CD1c-positive myeloid dendritic cell (primary cell): ENCODE data around the gene CTSL.
"Not testable (repeated sequence)": the region's sequence is repeated elsewhere in the genome, so short reads cannot be mapped to it uniquely, and the experiment has no call there.

Source experiments
- DNase-seq: peaks from one replicate; pipeline ENCODE4 v3.0.0-alpha.2; 2016; ENCODE audit errors: extremely low spot score

CTSL gene

DNA sequence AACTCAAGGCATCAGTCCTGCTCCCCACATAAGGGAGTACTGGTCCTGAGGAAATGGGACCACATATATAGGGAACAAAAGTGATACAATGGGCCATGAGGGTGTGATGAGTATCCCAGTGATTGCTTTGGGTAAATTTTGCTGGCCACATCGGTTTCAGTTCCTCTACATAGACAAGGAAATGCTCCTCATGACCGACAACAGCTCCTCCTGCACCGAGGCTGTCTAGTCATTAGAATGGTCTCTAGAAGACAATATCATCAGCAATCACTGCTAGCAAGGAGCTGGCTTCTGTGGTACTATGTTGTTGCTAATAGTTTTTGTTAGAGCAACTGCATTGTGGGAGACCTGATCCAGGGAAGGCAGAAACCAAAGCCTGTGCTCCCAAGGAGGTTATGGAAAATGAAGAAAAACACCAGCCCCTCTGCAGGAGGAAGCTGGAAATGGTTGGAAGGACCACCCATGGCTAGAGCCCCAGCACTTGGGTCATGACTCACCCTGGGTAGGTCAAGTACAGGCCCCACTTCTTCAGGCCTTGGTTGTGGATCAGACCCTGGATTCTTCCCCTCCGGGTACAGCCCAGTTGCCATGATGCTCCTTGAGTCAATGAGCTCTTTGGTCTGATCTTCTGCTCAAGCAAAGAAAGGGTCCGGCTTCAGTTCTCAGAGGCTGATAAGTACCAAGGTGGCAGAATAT is 3.4 kb upstream of the CTSL start:
- DNase-seq: peak; percentile 94

DNA sequence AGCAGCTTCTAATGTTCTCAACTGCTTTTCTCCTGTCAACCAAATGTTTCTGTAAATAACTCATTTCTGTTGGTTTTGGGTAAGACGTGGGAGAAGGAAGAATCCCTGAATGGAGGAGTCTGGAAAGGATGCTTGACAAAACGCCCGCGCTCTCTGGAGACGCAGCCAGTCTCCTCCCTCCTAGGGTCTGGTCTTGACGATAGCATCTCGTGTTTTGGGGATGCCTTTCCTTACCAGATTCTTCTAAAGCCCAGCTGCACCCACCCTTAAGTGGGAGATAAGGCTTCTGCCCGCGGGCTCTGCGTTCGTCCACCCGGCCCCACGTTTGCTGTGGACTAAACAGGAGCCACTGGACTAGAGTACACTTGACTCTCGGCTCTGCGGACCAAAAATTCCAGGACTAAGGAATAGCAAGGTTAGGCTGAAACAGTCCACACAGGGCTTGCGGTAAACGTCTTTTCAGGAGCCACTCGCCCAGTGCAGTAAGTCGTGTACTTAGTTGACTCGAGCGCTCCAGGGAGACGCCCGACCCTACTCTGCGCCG is 491 bp upstream of the CTSL start:
- DNase-seq: no peak

GRCh38 chr9:87729246-87729645 is 3.3 kb downstream of the CTSL start:
- DNase-seq: no peak

- DNase-seq: no peak
Measured at GRCh38 chr9:87731321-87731720, 5.4 kb downstream of the CTSL start.

DNA sequence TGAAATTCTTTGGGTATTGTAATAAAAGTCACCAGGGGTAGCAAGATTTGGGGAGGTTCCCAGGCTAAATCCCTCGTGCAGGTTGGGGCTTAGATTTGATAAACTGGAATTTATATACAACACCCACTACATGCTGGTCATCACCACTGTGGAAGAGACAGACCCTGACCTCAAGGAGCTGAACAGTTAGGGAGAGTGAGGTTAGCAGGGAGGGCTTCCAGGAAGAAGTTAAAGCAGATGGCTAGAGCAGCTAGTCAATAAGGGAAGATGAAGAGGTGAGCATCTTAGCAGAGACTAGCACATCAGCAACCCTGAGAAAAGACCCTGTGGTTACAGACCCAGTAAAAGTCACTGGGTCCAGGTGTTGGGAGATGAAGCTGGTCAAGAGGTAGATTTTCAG is 6.4 kb downstream of the CTSL start:
- DNase-seq: no peak

DNA sequence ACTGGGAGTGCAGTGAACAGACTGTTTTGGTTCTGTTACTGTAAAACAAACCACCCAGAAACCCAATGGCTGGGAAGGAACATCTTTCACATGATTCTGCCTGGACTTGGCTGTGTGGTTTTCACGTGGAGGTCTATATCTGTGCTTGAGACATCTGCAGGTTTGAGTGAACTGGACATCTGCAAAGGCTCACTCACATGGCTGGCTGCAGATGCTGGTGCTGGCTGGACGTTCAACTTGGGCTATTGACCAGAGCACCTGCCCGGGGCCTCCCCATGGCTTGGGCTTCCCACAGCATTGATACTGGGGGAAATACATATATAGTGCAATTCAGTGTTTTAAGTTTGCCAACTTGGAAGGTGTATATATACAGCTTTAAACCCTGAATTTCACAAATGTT is 6.8 kb downstream of the CTSL start:
- no peak for DNase-seq

- no peak for DNase-seq
Measured at GRCh38 chr9:87733273-87734052, 7.5 kb downstream of the CTSL start.

DNA sequence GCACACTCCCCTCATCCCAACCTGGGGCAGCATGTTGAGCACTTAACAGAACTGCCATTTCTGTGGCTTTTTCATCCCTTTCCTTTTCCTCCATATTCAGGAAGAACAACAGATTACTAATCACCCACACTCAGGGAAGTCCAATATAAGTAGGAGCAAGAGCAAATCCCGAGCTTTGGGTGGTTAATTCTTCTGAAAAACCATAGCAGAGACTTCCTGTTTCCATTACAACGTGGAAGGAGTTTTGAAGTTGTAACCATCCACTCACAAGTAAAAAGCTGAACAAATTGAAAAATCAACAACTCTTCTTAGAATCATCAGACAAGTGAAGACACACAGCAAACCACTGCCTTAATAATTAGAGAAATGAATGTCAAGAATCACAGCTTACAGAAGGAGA is 8.2 kb downstream of the CTSL start:
- DNase-seq: peak; percentile 47

- no peak for DNase-seq
Measured at GRCh38 chr9:87739546-87739945, 13.6 kb downstream of the CTSL start.

- DNase-seq: no peak
Measured at GRCh38 chr9:87740209-87740608, 14.3 kb downstream of the CTSL start.

DNA sequence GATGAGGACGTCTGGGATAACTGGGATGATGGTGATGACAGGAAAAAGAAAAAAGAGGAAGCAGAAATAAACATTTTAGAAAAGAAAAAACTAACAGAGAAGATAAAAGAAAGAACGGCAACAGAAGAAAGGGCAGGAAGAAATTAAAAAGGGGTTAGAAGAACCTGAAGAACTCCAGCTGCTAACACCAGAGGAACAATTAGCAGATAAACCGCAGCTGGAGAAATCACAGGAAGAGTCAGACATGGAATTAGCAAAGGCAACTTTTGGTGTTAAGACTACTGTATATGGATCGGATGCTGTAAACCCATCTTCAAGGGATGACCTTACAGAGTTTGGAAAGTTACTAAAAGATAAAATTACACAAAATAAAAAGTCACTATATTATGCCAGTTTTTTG is 15.4 kb downstream of the CTSL start:
- no peak for DNase-seq

DNA sequence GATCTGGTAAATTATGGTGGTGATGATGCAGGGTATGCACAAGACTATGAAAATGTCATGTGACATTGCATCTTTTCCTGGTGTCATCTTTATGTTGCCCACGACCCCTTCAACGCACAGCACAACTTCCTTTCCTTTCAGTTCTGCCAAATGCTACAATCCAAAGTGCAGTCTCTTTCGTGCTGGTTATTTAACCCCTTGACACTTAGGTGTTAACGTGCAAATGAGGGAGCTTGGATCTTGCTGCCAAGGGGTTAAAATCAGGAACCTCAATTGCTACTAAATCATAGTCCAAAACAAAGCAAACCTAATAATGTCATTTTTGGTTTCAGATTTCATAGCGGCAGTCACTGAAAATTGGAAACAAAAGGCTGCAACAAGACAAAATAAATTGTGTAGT is 16.0 kb downstream of the CTSL start:
- no peak for DNase-seq

DNA sequence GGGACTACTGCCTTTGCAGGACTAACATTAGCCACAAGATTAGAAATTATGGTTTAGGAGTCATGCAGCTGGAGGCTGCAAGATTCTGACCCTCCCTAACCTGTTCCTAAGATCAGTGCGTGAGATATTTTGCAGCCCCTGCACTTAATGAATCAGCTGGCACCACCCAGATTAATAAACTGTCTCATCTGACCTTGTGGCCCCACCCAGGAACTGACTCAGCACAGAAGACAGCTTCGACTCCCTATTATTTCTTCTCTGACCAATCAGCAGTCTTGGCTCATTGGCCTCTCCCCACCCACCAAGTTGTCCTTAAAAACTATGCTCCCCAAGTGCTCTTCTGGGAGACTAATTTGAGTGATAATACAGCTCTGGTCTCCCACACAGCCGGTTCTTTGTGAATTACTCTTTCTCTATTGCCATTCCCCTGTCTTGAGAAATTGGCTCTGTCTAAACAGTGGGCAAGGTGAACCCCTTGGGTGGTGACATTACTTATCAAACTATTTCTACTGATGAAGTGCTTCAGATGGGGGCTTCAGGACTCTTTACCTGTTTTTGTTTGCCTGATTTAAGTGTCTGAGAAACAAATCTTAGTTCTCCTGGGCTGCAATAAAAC is 17.0 kb downstream of the CTSL start:
- DNase-seq: no peak

DNA sequence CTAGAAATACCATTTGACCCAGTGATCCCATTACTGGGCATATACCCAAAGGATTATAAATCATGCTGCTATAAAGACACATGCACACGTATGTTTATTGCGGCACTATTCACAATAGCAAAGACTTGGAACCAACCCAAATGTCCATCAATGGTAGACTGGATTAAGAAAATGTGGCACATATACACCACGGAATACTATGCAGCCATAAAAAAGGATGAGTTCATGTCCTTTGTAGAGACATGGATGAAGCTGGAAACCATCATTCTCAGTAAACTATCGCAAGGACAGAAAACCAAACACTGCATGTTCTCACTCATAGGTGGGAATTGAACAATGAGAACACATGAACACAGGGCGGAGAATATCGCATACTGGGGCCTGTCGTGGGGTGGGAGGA is 18.3 kb downstream of the CTSL start:
- not testable (repeated sequence) for DNase-seq

DNA sequence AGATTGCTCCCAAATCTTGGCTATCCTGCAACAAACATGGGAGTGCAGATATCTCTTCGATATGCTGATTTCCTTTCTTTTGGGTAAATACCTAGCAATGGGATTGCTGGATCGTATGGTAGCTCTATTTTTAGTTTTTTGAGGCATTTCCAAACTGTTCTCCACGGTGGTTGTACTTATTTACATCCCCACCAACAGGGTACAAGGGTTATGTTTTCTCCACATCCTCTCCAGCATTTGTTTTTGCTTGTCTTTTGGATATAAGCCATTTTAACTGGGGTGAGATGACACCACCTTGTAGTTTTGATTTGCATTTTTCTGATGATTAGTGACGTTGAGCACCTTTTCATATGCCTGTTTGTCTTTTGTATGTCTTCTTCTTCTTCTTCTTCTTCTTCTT is 20.3 kb downstream of the CTSL start:
- no peak for DNase-seq

- DNase-seq: no peak
Measured at GRCh38 chr9:87748881-87749280, 23.0 kb downstream of the CTSL start.

DNA sequence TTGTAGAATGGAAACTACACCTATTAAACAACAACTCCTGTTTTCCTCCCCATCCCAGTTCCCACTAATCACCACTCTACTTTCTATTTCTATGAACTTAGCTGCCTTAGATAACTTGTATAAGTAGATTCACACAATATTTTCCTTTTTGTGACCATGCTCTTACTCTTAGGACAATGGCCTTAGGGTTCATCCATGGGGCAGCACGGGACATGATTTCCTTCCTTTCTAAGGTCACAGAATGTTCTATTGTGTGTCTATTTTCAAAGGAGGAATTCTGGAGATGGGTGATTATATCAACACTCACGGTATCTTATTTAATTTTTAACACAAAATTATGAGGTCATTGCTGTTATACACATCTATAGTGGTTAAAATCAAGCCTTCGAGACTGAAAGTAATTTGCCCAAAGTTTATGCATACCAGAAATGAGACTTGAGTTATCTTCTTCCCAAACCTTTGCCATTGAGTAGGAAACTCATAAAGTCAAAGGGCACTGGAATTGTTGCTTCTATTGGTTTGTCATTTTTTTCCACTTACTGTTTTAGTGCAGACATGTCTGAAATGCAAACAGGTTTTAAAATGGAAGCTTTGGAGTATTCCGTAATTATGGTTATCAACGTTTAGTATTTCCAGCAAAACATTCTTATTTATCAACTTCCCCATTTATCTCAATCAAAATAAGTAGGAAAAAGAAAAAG is 23.6 kb downstream of the CTSL start:
- no peak for DNase-seq

DNA sequence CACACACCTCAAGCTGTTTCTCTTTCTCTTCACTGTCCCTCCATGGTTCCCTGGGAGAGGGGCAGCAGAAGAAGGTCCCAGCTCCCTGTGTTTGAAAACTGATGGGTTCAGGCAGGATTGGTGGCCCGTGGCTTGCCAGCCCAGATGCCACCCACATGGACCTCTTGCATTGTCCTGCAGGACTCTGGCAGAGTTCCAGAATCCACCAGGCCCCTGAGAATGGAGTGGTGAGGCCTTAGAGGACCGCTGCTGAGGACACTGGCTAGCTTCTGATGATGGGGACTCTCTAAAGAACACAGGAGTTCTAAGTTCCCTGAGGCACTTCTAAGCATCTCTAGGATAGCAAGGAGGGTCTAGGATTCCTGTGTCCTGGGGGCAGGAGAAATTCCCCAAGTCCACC is 24.8 kb downstream of the CTSL start:
- no peak for DNase-seq

- DNase-seq: no peak
Measured at GRCh38 chr9:87751423-87751822, 25.5 kb downstream of the CTSL start.

- DNase-seq: no peak
Measured at GRCh38 chr9:87751868-87752267, 25.9 kb downstream of the CTSL start.

- DNase-seq: no peak
Measured at GRCh38 chr9:87753313-87753712, 27.4 kb downstream of the CTSL start.

GRCh38 chr9:87758330-87758729 is 32.4 kb downstream of the CTSL start:
- not testable (repeated sequence) for DNase-seq
